Lung (tissue), 12 donors: ENCODE data around the gene CAST. TPM values are rescaled to one million over a fixed set of nuclear protein-coding genes. Genes with fewer than 3 reads are reported as not detected.

Source experiments
- ATAC-seq: fragments of 200-7000 bp; cut with Tn5 transposase; one replicate; pipeline ENCODE4 v1.9.1; 2020; ENCODE audit warnings: moderate number of reproducible peaks; ENCODE audit not compliant: insufficient read depth, low FRiP score
- DNase-seq, 3 donors: peaks; one replicate each; pipeline ENCODE4 v3.0.0-alpha.2; 2013 to 2017
- H3K27ac ChIP-seq, 2 donors: one replicate each; pipeline ENCODE4 v1.5.1; 2013; ENCODE audit warnings: mild to moderate bottlenecking in 2 of 2, moderate library complexity in 2 of 2, control low read depth in 1 of 2, inconsistent platforms in 1 of 2, low read depth in 1 of 2, low read length in 1 of 2
- H3K27me3 ChIP-seq, 3 donors: one replicate each; pipeline ENCODE4 v1.5.1; 2013; ENCODE audit warnings: low read length in 2 of 3; ENCODE audit not compliant: control insufficient read depth in 3 of 3, insufficient read depth in 3 of 3
- H3K36me3 ChIP-seq, 4 donors: one replicate each; pipeline ENCODE4 v1.5.1; 2013; ENCODE audit warnings: low read length in 4 of 4, mild to moderate bottlenecking in 1 of 4, moderate library complexity in 1 of 4; ENCODE audit not compliant: control insufficient read depth in 4 of 4, insufficient read depth in 4 of 4
- H3K4me1 ChIP-seq, 5 donors: one replicate each; pipeline ENCODE4 v1.5.1; 2013; ENCODE audit warnings: low read length in 5 of 5, mild to moderate bottlenecking in 2 of 5, moderate library complexity in 1 of 5; ENCODE audit not compliant: control insufficient read depth in 5 of 5, insufficient read depth in 5 of 5
- H3K4me3 ChIP-seq: one replicate; pipeline ENCODE4 v1.5.1; 2013; ENCODE audit warnings: mild to moderate bottlenecking, control low read depth, moderate library complexity
- H3K9ac ChIP-seq, 2 donors: one replicate each; pipeline ENCODE4 v1.5.1; 2013; ENCODE audit warnings: low read length in 2 of 2, control low read depth in 1 of 2; ENCODE audit not compliant: insufficient read depth in 1 of 2
- H3K9me3 ChIP-seq, 4 donors: one replicate each; pipeline ENCODE4 v1.5.1; 2013; ENCODE audit warnings: low read length in 3 of 4, mild to moderate bottlenecking in 1 of 4, moderate library complexity in 1 of 4; ENCODE audit not compliant: control insufficient read depth in 4 of 4, insufficient read depth in 3 of 4
- WGBS, 2 donors: extraction: QIAGEN DNeasy Blood & Tissue Kit; methylation state at CpG; one replicate each; pipeline ENCODE4 v1.1.7; 2013; 5-methylcytosine and 5-hydroxymethylcytosine counted together
- polyA plus RNA-seq, 2 donors: library from polyadenylated mRNA; stranded (reverse); fragments of 200-250 nt; gene quantifications; one replicate each; pipeline ENCODE4 v1.2.1, GENCODE V29; 2013
- total RNA-seq, 2 donors: library from RNA; depleted of rRNA in 1 of 2; stranded (reverse); fragments of >200 nt in 1 of 2; gene quantifications; one replicate each; pipeline ENCODE4 v1.2.1, GENCODE V29; 2014 to 2021
- TF ChIP-seq, protein P1 (sequence below): IDR thresholded peaks from 2 replicates; pipeline ENCODE4 v1.5.1; 2012; ENCODE audit warnings: mild to moderate bottlenecking; ENCODE audit errors: control extremely low read depth, extremely low read depth
- donor health status: control.
- donor health status: control.
- donor health status: Bipolar disorder and iron deficiency.
- donor health status: healthy.
- donor health status: DM: yes; HTN: yes; CAD: no.

The CAST gene
- total and polyA plus RNA-seq, 4 donors, result 84.8 to 279 (median 184) TPM

DNA sequence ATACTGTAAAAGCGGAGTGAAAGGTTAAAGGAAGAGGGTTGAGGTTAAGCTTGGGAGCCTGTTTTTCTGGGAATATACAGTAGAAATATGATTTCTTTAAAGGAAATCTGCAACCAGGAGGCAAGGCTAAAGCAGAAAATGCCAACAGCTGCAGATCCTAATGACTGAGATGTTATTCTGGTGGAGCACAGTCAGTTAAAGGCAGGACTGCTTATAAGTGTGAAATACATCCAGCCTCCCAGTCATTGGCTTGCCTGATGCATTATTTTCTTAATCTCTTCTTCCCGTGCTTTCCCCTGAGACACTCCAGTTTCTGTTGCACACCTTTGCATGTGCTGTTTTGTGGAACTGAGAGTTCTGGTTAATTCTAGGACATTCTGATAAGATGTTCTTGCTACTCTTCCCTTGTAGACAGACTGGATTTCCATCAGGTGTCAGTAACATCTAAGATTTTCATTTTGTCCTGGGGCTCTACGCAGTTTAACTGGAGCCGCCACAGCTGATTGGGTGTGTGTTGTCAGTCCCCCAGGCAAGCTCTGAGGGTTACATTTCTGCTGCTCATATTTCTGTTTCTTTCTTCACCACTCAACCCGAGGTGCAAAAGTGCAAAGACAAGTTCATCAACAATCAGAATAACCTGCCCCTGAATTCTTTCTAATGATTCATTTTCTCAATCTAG lies 44.4 kb downstream of the CAST start:
- DNase-seq, result peak in 1 of 3 donors; percentile 21

DNA sequence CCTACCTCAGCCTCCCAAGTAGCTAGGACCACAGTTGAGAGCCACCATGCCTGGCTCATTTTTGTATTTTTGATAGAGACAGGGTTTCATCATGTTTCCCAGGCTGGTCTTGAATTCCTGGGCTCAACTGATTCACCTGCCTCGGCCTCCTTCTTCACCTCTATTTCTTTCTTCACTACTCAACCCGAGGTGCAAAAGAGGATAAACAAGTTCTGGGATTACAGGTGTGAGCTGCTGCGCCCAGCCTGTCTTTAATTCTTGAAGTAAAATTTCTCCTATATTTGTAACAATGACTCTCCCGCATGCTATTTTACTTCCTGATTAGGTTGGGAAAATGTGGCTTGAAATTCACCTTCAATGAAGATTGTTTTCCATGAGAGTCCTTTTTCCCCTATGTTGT lies 46.4 kb downstream of the CAST start:
- ATAC-seq (no peak), DNase-seq (no peak)
- Histone ChIP-seq H3K4me3 (no peak overlapping the region), H3K9me3 (no peaks in the 10 kb centered on the region), H3K4me1 (peaks cover 5 to 29% (median 12%) of the 10 kb centered on the region in 5 donors), H3K36me3 (no peaks in the 10 kb centered on the region), H3K27me3 (no peaks in the 10 kb centered on the region), H3K9ac (no peak overlapping the region), H3K27ac (peak overlapping the region in 1 of 2 donors; percentile 83)
- TF ChIP-seq, protein P1, sequence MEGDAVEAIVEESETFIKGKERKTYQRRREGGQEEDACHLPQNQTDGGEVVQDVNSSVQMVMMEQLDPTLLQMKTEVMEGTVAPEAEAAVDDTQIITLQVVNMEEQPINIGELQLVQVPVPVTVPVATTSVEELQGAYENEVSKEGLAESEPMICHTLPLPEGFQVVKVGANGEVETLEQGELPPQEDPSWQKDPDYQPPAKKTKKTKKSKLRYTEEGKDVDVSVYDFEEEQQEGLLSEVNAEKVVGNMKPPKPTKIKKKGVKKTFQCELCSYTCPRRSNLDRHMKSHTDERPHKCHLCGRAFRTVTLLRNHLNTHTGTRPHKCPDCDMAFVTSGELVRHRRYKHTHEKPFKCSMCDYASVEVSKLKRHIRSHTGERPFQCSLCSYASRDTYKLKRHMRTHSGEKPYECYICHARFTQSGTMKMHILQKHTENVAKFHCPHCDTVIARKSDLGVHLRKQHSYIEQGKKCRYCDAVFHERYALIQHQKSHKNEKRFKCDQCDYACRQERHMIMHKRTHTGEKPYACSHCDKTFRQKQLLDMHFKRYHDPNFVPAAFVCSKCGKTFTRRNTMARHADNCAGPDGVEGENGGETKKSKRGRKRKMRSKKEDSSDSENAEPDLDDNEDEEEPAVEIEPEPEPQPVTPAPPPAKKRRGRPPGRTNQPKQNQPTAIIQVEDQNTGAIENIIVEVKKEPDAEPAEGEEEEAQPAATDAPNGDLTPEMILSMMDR, result no peak
- 82 to 83% methylated on average over 4 of the region's 4 CpGs for WGBS, 2 donors

More for the DNA sequence above, 44.4 kb downstream of the CAST start:
- Histone ChIP-seq H3K36me3 (no peaks in the 10 kb centered on the region), H3K27ac (peak overlapping the region in 1 of 2 donors; percentile 75), H3K9ac (no peak overlapping the region), H3K27me3 (no peaks in the 10 kb centered on the region), H3K4me1 (peaks cover 2 to 25% (median 13%) of the 10 kb centered on the region in 5 donors), H3K4me3 (no peak overlapping the region), H3K9me3 (no peaks in the 10 kb centered on the region)
- no peak for ATAC-seq
- TF ChIP-seq, protein P1, result no peak
- 88 to 94% methylated on average over 5 of the region's 5 CpGs for WGBS, 2 donors

DNA sequence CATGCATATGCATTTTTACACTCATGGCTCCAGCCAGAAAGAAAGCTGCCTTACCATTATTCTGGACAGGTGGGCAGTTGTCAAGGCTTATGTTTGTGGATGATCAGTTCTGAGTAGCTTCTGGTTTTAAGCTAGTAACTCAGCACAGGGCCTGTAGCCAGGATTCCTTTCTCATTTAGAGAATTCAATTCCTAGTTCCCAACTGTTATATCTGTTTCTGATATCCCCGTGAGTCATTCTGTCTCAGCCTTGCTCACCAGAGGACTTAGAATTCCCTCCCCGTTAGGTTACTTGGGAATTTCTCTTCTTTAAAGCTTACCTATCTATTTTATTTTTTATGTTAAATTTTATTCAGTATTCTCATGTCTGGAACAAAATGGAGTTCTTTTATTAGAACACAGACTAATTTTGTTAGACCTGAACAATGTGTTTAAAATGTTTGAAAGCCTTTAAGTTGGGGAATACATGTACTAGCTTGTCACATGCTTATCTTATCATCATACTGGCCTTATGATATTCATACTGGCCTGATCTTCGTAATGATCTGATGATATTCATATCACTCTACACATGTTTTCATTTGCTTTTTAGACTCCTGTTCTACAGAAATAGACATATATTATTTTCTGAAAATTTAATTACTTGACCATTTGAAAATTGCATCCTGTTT lies 47.1 kb downstream of the CAST start:
- WGBS, 2 donors, result 52 to 63% methylated on average over 3 of the region's 3 CpGs
- TF ChIP-seq, protein P1, result no peak
- ATAC-seq (no peak), DNase-seq (no peak)
- Histone ChIP-seq H3K27ac (peak overlapping the region in 1 of 2 donors; percentile 83), H3K4me3 (no peak overlapping the region), H3K9me3 (no peaks in the 10 kb centered on the region), H3K9ac (no peak overlapping the region), H3K36me3 (no peaks in the 10 kb centered on the region), H3K4me1 (peaks cover 5 to 26% (median 9%) of the 10 kb centered on the region in 5 donors), H3K27me3 (no peaks in the 10 kb centered on the region)
